ENCODE measurements around the gene TXNRD2.

DNA sequence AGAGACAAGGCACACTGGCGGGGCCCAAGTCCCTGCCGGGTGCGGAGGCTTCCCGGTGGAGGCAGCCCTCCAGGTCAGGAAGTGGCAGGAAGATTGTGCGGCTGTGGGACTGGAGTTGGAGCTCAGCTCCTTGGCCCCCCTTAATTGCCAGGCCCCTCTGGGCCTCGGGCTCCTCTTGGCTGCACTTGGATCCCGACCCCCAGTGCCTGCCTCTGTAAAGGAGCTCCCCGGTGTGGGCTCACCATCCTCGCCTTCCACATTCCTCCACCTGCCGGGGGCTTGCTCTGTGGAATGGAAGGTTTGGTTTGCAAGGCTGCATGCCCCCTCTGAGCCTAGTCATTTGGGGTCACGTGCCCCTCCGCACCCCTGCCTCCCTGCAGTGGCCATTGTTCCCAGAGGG, 38.1 kb downstream of the TXNRD2 start:
- TF ChIP-seq, protein P1, sequence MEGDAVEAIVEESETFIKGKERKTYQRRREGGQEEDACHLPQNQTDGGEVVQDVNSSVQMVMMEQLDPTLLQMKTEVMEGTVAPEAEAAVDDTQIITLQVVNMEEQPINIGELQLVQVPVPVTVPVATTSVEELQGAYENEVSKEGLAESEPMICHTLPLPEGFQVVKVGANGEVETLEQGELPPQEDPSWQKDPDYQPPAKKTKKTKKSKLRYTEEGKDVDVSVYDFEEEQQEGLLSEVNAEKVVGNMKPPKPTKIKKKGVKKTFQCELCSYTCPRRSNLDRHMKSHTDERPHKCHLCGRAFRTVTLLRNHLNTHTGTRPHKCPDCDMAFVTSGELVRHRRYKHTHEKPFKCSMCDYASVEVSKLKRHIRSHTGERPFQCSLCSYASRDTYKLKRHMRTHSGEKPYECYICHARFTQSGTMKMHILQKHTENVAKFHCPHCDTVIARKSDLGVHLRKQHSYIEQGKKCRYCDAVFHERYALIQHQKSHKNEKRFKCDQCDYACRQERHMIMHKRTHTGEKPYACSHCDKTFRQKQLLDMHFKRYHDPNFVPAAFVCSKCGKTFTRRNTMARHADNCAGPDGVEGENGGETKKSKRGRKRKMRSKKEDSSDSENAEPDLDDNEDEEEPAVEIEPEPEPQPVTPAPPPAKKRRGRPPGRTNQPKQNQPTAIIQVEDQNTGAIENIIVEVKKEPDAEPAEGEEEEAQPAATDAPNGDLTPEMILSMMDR (IDR thresholded peaks at IDR 0.05) = no peak
- TF ChIP-seq POLR2A (IDR thresholded peaks at IDR 0.05) = no peak

Data from thyroid gland (tissue), 4 donors.